Skeletal muscle tissue (tissue), 4 donors: ENCODE data around the gene GPR82. TPM values are rescaled to one million over a fixed set of nuclear protein-coding genes. Genes with fewer than 3 reads are reported as not detected.

Experiments
- H3K27ac ChIP-seq: one replicate; pipeline ENCODE4 v1.7.0; 2013; ENCODE audit warnings: mild to moderate bottlenecking, low read depth, low read length, inconsistent platforms
- H3K27me3 ChIP-seq, 3 donors: one replicate each; pipeline ENCODE4 v1.7.0; 2013; ENCODE audit warnings: low read length in 3 of 3; ENCODE audit not compliant: control insufficient read depth in 3 of 3, insufficient read depth in 3 of 3
- H3K36me3 ChIP-seq, 3 donors: one replicate each; pipeline ENCODE4 v1.7.0; 2013; ENCODE audit warnings: low read length in 3 of 3; ENCODE audit not compliant: control insufficient read depth in 3 of 3, insufficient read depth in 3 of 3
- H3K4me1 ChIP-seq, 3 donors: one replicate each; pipeline ENCODE4 v1.7.0; 2013; ENCODE audit warnings: low read length in 3 of 3, mild to moderate bottlenecking in 3 of 3; ENCODE audit not compliant: control insufficient read depth in 3 of 3, insufficient read depth in 3 of 3
- H3K4me3 ChIP-seq, 3 donors: one replicate each; pipeline ENCODE4 v1.7.0; 2013; ENCODE audit warnings: low read length in 3 of 3
- H3K9ac ChIP-seq, 3 donors: one replicate each; pipeline ENCODE4 v1.7.0; 2013; ENCODE audit warnings: low read length in 3 of 3, mild to moderate bottlenecking in 3 of 3, moderate library complexity in 2 of 3, low read depth in 1 of 3
- H3K9me3 ChIP-seq, 3 donors: one replicate each; pipeline ENCODE4 v1.7.0; 2013; ENCODE audit warnings: low read length in 3 of 3; ENCODE audit not compliant: control insufficient read depth in 3 of 3
- total RNA-seq: library from RNA; depleted of rRNA; stranded (reverse); fragments of >200 nt; gene quantifications from one replicate; pipeline ENCODE4 v1.2.3, GENCODE V29; 2014
- donor health status: Osteomylitis.

The GPR82 gene
- total RNA-seq, 1 donor from 2014 or later, result not detected

GRCh38 chrX:41693024-41693423 is 31.0 kb upstream of the GPR82 start:
- H3K36me3 ChIP-seq, result no peaks in the 10 kb centered on the region
- H3K9ac ChIP-seq, result no peak overlapping the region
- H3K9me3 ChIP-seq, result no peaks in the 10 kb centered on the region
- no peaks in the 10 kb centered on the region for H3K4me1 ChIP-seq
- no peak overlapping the region for H3K4me3 ChIP-seq
- no peaks in the 10 kb centered on the region for H3K27me3 ChIP-seq
- no peak overlapping the region for H3K27ac ChIP-seq

- Histone ChIP-seq H3K4me3 (no peak overlapping the region), H3K9me3 (no peaks in the 10 kb centered on the region), H3K4me1 (no peaks in the 10 kb centered on the region), H3K9ac (no peak overlapping the region), H3K27me3 (no peaks in the 10 kb centered on the region), H3K36me3 (no peaks in the 10 kb centered on the region), H3K27ac (no peak overlapping the region)
Observed at GRCh38 chrX:41695426-41695825, 28.6 kb upstream of the GPR82 start.

DNA sequence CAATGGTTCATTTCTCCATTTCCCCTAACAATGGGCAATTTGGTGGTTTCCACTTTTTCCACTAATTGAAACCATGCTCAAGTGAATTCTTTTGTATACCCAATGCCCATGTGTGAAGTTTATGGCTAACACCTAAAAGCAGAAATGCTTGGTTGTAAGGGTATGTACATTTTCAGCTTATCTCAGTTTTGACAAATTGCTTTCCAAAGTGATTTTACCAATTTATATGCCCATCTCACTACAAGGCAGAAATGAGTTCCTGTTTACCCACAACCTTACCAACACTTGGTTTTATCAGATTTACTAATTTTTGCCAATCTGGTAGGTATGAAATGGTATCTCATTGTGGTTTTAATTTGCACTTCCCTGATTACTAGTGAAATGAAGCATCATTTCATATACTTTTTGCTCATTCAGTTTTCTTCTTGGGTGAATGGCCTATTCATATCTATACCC is 20.4 kb upstream of the GPR82 start:
- Histone ChIP-seq H3K27ac (no peak overlapping the region), H3K36me3 (no peaks in the 10 kb centered on the region), H3K9me3 (no peaks in the 10 kb centered on the region), H3K4me1 (no peaks in the 10 kb centered on the region), H3K27me3 (no peaks in the 10 kb centered on the region), H3K4me3 (no peak overlapping the region), H3K9ac (no peak overlapping the region)

DNA sequence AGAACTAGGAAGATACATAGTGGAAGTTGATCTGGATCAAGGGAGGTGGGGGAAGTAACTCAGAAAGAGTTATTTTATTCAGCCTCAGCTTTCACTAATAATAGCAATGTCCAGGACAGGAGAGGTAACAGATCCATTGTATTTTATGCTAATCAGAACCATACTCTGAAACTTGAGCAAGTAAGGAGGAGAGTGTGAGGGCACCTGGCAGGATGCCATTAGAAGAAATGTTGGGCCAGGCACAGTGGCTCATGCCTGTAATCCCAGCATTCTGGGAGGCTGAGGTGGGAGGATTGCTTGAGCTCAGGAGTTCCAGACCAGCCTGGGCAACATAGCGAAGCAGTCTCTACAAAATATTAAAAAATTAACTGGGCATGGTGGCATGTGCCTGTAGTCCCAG is 18.9 kb upstream of the GPR82 start:
- H3K4me3 ChIP-seq, result no peak overlapping the region
- no peaks in the 10 kb centered on the region for H3K27me3 ChIP-seq
- H3K36me3 ChIP-seq, result no peaks in the 10 kb centered on the region
- H3K9me3 ChIP-seq, result no peaks in the 10 kb centered on the region
- no peaks in the 10 kb centered on the region for H3K4me1 ChIP-seq
- H3K27ac ChIP-seq, result no peak overlapping the region
- H3K9ac ChIP-seq, result no peak overlapping the region

DNA sequence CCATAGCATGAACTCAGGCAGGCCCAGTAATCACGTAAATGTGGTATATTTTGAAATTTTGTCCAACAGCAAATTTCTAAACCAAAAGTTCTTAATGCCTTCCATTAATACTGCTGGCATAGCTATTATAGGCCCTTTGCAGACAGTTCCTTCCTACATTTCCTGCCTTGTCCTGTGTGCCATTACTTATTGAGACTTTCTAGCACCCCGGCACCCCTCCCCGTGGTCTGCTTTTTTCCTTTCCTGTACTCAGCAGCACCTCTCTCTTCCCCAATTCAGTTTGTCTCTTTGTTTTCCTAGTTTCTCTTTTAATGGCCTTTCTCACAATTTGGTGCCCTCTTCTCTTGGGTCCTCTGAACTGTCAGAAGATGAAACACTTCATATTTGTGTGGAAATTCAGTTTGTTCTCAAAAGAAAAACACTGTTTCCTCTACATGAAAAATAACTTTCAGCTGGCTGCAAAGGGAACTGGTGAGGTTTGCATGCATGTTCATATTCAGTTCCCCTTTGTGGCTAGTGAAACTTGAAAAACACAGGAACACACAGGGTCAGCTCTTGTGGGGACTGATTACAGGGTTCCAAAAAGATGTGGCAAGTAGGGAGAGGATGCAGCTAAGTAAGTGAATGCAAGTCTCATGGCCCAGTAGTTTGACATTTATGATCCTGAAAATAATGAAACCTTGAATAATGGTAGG is 18.2 kb upstream of the GPR82 start:
- no peak overlapping the region for H3K9ac ChIP-seq
- H3K9me3 ChIP-seq, result no peaks in the 10 kb centered on the region
- H3K27ac ChIP-seq, result peak overlapping the region; percentile 10
- H3K36me3 ChIP-seq, result no peaks in the 10 kb centered on the region
- H3K27me3 ChIP-seq, result no peaks in the 10 kb centered on the region
- no peaks in the 10 kb centered on the region for H3K4me1 ChIP-seq
- no peak overlapping the region for H3K4me3 ChIP-seq

- no peaks in the 10 kb centered on the region for H3K9me3 ChIP-seq
- no peaks in the 10 kb centered on the region for H3K27me3 ChIP-seq
- H3K27ac ChIP-seq, result no peak overlapping the region
- no peaks in the 10 kb centered on the region for H3K36me3 ChIP-seq
- no peaks in the 10 kb centered on the region for H3K4me1 ChIP-seq
- no peak overlapping the region for H3K4me3 ChIP-seq
- no peak overlapping the region for H3K9ac ChIP-seq
Observed at GRCh38 chrX:41707218-41707617, 16.8 kb upstream of the GPR82 start.

- H3K9me3 ChIP-seq, result no peaks in the 10 kb centered on the region
- no peaks in the 10 kb centered on the region for H3K36me3 ChIP-seq
- no peaks in the 10 kb centered on the region for H3K4me1 ChIP-seq
- no peak overlapping the region for H3K9ac ChIP-seq
- no peaks in the 10 kb centered on the region for H3K27me3 ChIP-seq
- no peak overlapping the region for H3K27ac ChIP-seq
- H3K4me3 ChIP-seq, result no peak overlapping the region
Observed at GRCh38 chrX:41708486-41708885, 15.5 kb upstream of the GPR82 start.

GRCh38 chrX:41711021-41711667 is 12.8 kb upstream of the GPR82 start:
- Histone ChIP-seq H3K9me3 (no peaks in the 10 kb centered on the region), H3K27ac (no peak overlapping the region), H3K4me3 (no peak overlapping the region), H3K9ac (no peak overlapping the region), H3K36me3 (no peaks in the 10 kb centered on the region), H3K27me3 (no peaks in the 10 kb centered on the region), H3K4me1 (no peaks in the 10 kb centered on the region)

DNA sequence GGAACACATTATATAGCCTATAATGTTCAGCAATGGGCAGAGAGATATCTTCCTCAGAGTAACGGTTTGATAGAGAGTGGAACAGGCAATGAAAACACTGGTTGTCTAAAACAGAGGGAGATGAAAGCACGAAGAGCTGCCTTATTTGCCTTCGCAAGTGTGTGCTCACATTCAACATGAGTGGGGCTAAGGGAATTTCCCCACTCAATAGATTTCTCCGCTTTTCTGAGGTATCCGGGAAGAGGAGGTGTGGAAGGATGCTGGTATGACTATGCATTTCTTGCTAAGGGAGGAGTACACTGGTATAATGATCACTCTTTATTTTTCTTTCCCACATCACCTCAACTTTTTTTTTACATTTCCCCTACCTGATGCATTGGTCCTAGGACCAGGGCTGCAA is 7.8 kb upstream of the GPR82 start:
- no peak overlapping the region for H3K27ac ChIP-seq
- no peaks in the 10 kb centered on the region for H3K9me3 ChIP-seq
- H3K4me3 ChIP-seq, result no peak overlapping the region
- no peaks in the 10 kb centered on the region for H3K4me1 ChIP-seq
- no peaks in the 10 kb centered on the region for H3K27me3 ChIP-seq
- H3K36me3 ChIP-seq, result no peaks in the 10 kb centered on the region
- no peak overlapping the region for H3K9ac ChIP-seq

GRCh38 chrX:41716767-41717473 is 7.1 kb upstream of the GPR82 start:
- no peaks in the 10 kb centered on the region for H3K4me1 ChIP-seq
- H3K4me3 ChIP-seq, result no peak overlapping the region
- no peaks in the 10 kb centered on the region for H3K9me3 ChIP-seq
- no peaks in the 10 kb centered on the region for H3K27me3 ChIP-seq
- H3K27ac ChIP-seq, result no peak overlapping the region
- no peak overlapping the region for H3K9ac ChIP-seq
- H3K36me3 ChIP-seq, result no peaks in the 10 kb centered on the region
